Smooth muscle cell (in vitro differentiated cells): ENCODE data around the gene TMEM95. TPM values are rescaled to one million over a fixed set of nuclear protein-coding genes. Genes with fewer than 3 reads are reported as not detected.
A peak's percentile ranks its signal among the peaks of the same experiment; 100 is the strongest.

Experiments
- DNase-seq: peaks from one replicate; lab custom pipeline; 2025; ENCODE audit not compliant: unreplicated experiment; lab: John Stamatoyannopoulos, UW
- H2AFZ ChIP-seq: fragments of 200-600 bp; sonication (generic); 2 replicates; pipeline ENCODE4 v1.6.0; 2016; ENCODE audit warnings: antibody characterized with exemption, low read depth, mild to moderate bottlenecking
- H3F3A ChIP-seq: fragments of 200-600 bp; sonication (generic); 2 replicates; pipeline ENCODE4 v1.6.0; 2017; ENCODE audit warnings: antibody characterized with exemption, low read depth
- H3K27ac ChIP-seq: fragments of 200-600 bp; sonication (generic); 2 replicates; pipeline ENCODE4 v1.5.1; 2016; ENCODE audit warnings: low read depth, mild to moderate bottlenecking
- H3K27me3 ChIP-seq: fragments of 200-600 bp; sonication (generic); 2 replicates; pipeline ENCODE4 v1.6.1; 2016; ENCODE audit warnings: low read depth, mild to moderate bottlenecking
- H3K36me3 ChIP-seq: fragments of 200-600 bp; sonication (generic); 2 replicates; pipeline ENCODE4 v1.5.1; 2016; ENCODE audit warnings: low read depth
- H3K4me1 ChIP-seq: fragments of 200-600 bp; sonication (generic); 2 replicates; pipeline ENCODE4 v1.5.1; 2016; ENCODE audit warnings: low read depth
- H3K4me2 ChIP-seq: fragments of 200-600 bp; sonication (generic); 2 replicates; pipeline ENCODE4 v1.6.0; 2016; ENCODE audit warnings: mild to moderate bottlenecking
- H3K4me3 ChIP-seq: fragments of 200-600 bp; sonication (generic); 2 replicates; pipeline ENCODE4 v1.5.1; 2016; ENCODE audit warnings: mild to moderate bottlenecking
- H3K79me2 ChIP-seq: fragments of 200-600 bp; sonication (generic); 2 replicates; pipeline ENCODE4 v1.6.0; 2016; ENCODE audit warnings: low read depth, mild to moderate bottlenecking
- H3K9ac ChIP-seq: fragments of 200-600 bp; sonication (generic); 2 replicates; pipeline ENCODE4 v1.6.0; 2016; ENCODE audit warnings: low read depth
- H3K9me3 ChIP-seq: fragments of 200-600 bp; sonication (generic); replicated peaks from 2 replicates; pipeline ENCODE4 v1.5.1; 2016; ENCODE audit warnings: low read depth
- H4K20me1 ChIP-seq: fragments of 200-600 bp; sonication (generic); 2 replicates; pipeline ENCODE4 v1.6.0; 2016; ENCODE audit warnings: low read depth
- WGBS: methylation state at CpG from one replicate; pipeline ENCODE4 v1.1.7; 2016; ENCODE audit warnings: low lambda C conversion rate; 5-methylcytosine and 5-hydroxymethylcytosine counted together
- polyA plus RNA-seq: library from polyadenylated mRNA; unstranded; fragments of >200 nt; fragmentation: Nextera tagmentation; extraction: Ambion mirVana; gene quantifications from 2 replicates; pipeline ENCODE4 v1.2.1, GENCODE V29; 2016
- total RNA-seq: library from RNA; depleted of rRNA; stranded (reverse); fragments of >200 nt; gene quantifications from 2 replicates; pipeline ENCODE4 v1.2.3, GENCODE V29; 2014
- TF ChIP-seq, protein P1 (sequence below): fragments of 200-600 bp; sonication (generic); IDR thresholded peaks from 2 replicates; pipeline ENCODE4 v1.5.1; 2017; ENCODE audit warnings: borderline replicate concordance, mild to moderate bottlenecking, antibody characterized with exemption; ENCODE audit not compliant: insufficient read depth, poor library complexity, severe bottlenecking

The TMEM95 gene
- total and polyA plus RNA-seq, 2 experiments from 2014 or later: not detected

- Histone ChIP-seq H3K4me2 (peak overlapping the region; percentile 98), H3F3A (peaks cover 4% of the 10 kb centered on the region), H3K27me3 (no peaks in the 10 kb centered on the region), H3K36me3 (no peaks in the 10 kb centered on the region), H3K4me3 (peak overlapping the region; percentile 93), H2AFZ (peak overlapping the region; percentile 44), H4K20me1 (peaks cover 23% of the 10 kb centered on the region), H3K27ac (peak overlapping the region; percentile 77), H3K79me2 (no peaks in the 10 kb centered on the region), H3K4me1 (peaks cover 9% of the 10 kb centered on the region), H3K9me3 (no peaks in the 10 kb centered on the region), H3K9ac (peak overlapping the region; percentile 90)
- WGBS: 3% methylated on average over 29 of the region's 48 CpGs
- TF ChIP-seq, protein P1, sequence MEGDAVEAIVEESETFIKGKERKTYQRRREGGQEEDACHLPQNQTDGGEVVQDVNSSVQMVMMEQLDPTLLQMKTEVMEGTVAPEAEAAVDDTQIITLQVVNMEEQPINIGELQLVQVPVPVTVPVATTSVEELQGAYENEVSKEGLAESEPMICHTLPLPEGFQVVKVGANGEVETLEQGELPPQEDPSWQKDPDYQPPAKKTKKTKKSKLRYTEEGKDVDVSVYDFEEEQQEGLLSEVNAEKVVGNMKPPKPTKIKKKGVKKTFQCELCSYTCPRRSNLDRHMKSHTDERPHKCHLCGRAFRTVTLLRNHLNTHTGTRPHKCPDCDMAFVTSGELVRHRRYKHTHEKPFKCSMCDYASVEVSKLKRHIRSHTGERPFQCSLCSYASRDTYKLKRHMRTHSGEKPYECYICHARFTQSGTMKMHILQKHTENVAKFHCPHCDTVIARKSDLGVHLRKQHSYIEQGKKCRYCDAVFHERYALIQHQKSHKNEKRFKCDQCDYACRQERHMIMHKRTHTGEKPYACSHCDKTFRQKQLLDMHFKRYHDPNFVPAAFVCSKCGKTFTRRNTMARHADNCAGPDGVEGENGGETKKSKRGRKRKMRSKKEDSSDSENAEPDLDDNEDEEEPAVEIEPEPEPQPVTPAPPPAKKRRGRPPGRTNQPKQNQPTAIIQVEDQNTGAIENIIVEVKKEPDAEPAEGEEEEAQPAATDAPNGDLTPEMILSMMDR: no peak
- no peak for DNase-seq
These were observed 38.9 kb downstream of the TMEM95 start for GRCh38 chr17:7393613-7394451.

- Histone ChIP-seq H3K9ac (peak within 1 kb of the TSS; percentile 90), H4K20me1 (peaks cover 18% of the 10 kb centered on the region), H3K79me2 (no peaks in the 10 kb centered on the region), H3K4me1 (peaks cover 9% of the 10 kb centered on the region), H3K36me3 (no peaks in the 10 kb centered on the region), H3K4me2 (peak within 1 kb of the TSS; percentile 98), H3K9me3 (no peaks in the 10 kb centered on the region), H3K27ac (peak within 1 kb of the TSS; percentile 77), H3K27me3 (no peaks in the 10 kb centered on the region), H3K4me3 (peak within 1 kb of the TSS; percentile 93), H3F3A (peaks cover 4% of the 10 kb centered on the region), H2AFZ (peak within 1 kb of the TSS; percentile 82)
- under 1% methylated on average over 27 of the region's 71 CpGs for WGBS
- TF ChIP-seq, protein P1: peak; percentile 32
- peak; percentile 59 for DNase-seq
These were observed 39.7 kb downstream of the TMEM95 start, which contains the start of gene PLSCR3 for GRCh38 chr17:7394452-7395191. TSS of gene PLSCR3 (minus strand) at chr17:7394525. CDS start at chr17:7394110, 415 bp downstream.

DNA sequence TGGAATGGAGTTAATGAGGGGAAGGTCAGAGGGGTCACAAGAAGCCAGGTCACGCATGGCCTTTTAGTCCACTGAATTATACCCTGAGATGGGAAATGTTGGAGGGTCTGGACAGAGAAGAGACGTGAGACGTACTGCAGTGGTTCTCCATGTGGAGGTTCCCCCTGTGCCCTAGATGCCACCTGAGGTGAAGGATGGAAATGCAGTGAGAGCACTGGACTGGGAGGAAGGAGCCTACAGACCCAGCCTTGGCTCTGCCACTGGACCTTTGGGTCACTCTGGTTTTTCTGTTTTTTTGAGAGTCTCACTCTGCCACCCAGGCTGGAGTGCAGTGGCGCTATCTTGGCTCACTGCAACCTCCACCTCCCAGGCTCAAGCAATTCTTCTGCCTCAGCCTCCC is 41.2 kb downstream of the TMEM95 start:
- Histone ChIP-seq H3K79me2 (no peaks in the 10 kb centered on the region), H3K27me3 (no peaks in the 10 kb centered on the region), H2AFZ (no peak overlapping the region), H3K27ac (no peak overlapping the region), H3K4me2 (no peak overlapping the region), H3K4me1 (peaks cover 9% of the 10 kb centered on the region), H4K20me1 (peaks cover 3% of the 10 kb centered on the region), H3K4me3 (no peak overlapping the region), H3F3A (peaks cover 4% of the 10 kb centered on the region), H3K9me3 (no peaks in the 10 kb centered on the region), H3K36me3 (no peaks in the 10 kb centered on the region), H3K9ac (no peak overlapping the region)
- no peak for DNase-seq
- TF ChIP-seq, protein P1: no peak
- 96% methylated on average over 4 of the region's 4 CpGs for WGBS
